Putamen (tissue), 1 donor: ENCODE results near the gene ONECUT1.

Experiments used
- DNase-seq: peaks from one replicate; pipeline ENCODE4 v3.0.0-alpha.2; 2016; ENCODE audit warnings: low spot score

The ONECUT1 gene

GRCh38 chr15:52796753-52797520, 6.8 kb upstream of the ONECUT1 start:
- DNase-seq, result no peak

GRCh38 chr15:52796228-52796521, 6.0 kb upstream of the ONECUT1 start:
- DNase-seq, result no peak

DNA sequence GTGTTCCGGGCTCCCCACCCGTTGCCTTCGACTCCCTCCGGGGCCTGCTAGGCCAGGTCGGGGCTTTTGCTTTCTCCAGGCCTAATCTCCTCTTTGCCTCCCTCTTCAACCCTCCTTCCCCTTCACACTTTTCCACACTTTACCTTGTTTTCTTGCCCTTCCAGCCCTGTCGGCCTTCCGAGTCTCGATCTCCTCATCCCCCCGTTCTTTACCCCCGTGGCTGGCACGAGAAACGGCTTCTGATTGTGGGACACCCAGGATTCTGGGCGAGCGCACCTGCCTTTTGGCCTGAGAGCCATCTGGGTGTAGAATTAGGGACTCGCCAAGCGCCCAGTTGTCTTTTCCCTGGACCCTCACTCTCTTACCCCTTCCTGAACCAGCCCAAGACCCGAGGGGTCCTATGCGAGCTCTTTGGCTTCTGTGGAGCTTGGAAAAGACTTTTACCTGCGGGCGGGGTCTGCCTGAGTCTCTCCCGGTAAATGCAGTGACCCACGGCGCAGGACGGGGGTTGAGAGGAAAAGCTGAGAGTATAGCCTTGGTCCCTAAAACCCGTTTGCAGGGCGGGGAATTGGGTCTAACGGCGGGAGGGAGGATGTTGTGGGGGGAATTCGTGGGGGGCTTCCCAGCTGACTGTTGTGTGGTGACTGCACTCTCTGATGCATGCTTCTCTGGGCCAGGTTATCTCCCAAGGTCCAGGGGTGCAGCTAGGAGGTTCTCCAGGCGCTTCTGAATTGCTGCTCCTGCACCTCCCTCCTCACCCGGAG, 5.5 kb upstream of the ONECUT1 start:
- DNase-seq, result no peak

- DNase-seq, result no peak
Observed at GRCh38 chr15:52794665-52795463, 4.7 kb upstream of the ONECUT1 start.

- DNase-seq, result no peak
Observed at GRCh38 chr15:52791776-52792175, 1.6 kb upstream of the ONECUT1 start.

DNA sequence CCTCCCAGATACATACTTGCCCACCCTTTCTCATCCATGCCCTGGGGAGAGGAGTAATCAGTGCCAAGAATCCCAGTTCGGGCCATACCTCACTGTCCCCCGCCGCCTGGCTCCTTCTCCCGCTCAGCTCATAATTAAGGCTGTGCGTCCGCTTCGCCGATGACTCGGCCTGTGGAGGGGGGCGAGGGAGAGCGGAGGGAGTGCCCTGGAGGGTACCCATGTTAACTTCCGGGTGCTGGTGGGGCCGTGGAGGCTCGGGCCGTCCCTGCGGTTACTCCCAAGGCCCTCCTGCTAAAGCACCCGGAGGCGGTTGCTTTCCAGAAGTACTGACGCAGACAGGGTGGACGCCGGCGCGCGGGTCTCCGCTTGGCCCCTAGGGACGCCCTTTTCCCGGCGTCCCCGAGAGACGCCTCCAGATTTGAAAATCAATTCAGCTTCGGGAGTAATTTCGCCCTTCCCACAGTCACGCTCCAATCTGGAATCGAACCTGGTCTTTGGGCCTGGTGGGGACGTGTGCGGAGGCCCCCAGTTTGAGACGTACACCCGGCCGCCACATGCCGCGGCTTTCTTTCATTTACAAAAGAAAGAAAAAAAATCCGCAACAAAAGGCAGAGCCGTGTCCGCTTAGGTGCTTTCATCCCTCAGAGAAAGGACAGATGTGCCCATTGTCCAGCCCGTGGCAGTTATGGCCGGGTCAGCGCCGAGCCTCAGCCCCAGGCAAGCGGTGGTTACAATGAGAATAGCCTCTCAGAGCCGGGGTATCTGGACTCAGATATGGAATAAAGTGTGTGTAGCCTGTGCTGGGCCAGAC, 1.0 kb upstream of the ONECUT1 start:
- no peak for DNase-seq

DNA sequence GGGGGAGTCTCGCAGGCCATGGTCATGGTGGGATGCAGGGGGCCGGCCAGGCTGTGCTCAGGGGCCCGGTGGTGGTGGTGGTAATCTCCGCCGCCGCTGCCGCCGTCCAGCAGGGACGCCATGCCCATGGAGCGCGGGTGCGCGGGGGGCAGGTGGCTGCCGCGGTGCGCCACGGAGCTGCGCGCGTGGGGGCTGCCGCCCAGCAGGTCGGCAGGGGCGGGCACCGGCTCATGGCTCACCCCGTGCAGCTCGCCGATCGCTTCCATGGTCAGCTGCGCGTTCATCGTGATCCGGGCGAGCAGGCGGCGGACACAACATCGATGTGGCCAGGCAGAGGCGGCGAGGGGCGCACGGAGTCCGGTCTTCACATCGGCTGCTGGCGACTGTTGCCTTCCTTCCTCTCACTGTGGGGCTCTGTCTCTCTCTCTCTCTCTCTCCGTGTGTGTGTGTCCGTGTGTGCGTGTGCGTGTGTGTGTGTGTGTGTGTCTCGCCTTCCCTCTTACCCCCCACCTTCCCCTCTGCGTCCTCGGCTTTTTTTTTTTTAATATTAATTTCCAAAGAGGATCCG, 451 bp downstream of the ONECUT1 start:
- DNase-seq, result no peak

GRCh38 chr15:52789008-52789600, 1.0 kb downstream of the ONECUT1 start:
- DNase-seq, result no peak

GRCh38 chr15:52788099-52788986, 1.8 kb downstream of the ONECUT1 start:
- DNase-seq, result no peak

GRCh38 chr15:52787549-52788098, 2.5 kb downstream of the ONECUT1 start:
- DNase-seq, result no peak

DNA sequence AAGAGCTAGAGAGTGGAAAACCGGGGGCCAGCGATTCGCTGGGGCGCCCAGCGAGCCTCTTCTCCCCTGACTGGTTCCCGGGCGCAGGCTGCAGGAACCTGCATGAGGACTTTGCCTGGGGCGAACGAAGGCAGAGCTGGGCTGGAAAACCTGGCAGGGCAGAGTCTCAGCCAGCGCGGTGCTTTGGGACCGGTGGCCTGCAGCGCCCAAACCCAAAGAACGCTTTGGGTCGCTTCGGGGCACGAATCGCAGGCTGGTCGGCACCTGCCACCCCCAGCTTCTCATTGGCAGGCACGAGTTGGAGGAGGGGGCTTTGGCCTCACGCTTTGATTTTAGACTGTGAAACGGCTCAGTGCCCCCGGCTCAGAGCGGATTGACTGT, 3.0 kb downstream of the ONECUT1 start:
- no peak for DNase-seq

- no peak for DNase-seq
Observed at GRCh38 chr15:52786436-52787122, 3.6 kb downstream of the ONECUT1 start.

- no peak for DNase-seq
Observed at GRCh38 chr15:52785672-52786406, 4.3 kb downstream of the ONECUT1 start.

DNA sequence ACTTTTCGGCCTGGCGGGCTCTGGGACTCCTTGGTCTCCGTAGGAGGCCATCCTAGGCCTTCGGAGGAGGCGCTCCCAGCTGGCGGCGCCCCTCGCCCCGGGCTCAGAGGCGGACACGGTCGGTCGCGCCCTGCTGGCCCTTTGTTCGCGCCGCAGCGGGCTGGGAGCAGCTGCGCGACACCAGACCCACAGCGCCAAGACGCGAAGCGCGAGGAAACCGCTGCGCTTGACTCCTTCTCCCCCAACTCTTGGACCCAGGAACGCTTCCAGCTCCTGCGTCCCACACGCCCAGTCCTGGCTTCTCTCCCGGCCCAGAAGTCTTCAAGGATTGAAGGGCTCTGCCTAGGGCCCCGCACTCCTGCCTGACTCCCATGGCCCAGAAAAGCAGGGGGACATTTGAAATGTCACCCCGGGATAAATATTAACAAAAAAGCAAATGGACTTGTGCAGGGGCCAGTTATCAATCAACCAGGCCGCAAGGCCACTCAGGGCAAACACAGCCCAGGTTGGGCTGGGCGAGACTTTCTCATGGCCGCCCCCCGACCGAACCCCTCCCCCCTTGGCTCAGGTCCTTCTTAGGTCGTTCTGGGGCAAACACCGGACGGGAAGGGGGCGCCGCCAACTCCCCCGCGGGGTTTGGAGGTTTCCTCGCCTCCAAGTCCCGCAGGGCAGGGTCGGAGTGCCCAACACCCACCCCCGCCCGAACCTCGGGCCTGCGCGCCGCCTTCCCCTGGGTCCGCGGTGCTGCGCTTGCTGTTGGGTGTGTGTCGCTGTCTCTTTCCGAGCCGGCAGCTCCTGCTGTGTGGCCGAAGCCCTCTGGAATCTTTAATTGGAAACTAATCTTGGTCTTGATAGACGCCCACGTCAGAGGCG, 5.1 kb downstream of the ONECUT1 start:
- DNase-seq, result no peak

GRCh38 chr15:52783929-52784798, 6.0 kb downstream of the ONECUT1 start:
- no peak for DNase-seq

GRCh38 chr15:52783191-52783829, 6.8 kb downstream of the ONECUT1 start:
- DNase-seq, result no peak
